LNCAP (cell line): Measurements from ENCODE around the gene SCAF1.

Experiments used
- TF ChIP-seq, protein P1 (sequence below): fragments of 450-650 bp; IDR thresholded peaks from 2 replicates; pipeline ENCODE4 v1.5.1; 2017; ENCODE audit warnings: mild to moderate bottlenecking

The SCAF1 gene

DNA sequence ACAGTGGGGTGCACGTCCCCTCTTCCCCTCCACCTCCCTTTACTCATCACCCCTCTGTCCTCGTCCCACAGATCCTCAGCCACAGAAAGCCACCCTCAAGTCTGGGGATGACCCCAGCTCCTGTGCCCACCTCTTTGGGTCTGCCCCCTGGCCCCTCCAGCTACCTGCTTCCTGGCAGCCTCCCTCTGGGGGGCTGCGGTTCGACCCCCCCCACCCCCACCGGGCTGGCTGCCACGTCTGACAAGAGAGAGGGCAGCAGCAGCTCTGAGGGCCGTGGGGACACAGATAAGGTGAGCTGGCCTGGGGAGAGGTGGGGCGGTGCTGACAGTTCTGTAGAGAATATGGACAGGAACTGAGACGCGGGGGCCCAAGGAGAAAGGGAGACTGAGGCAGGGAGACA lies 12.6 kb downstream of the SCAF1 start:
- TF ChIP-seq, protein P1, sequence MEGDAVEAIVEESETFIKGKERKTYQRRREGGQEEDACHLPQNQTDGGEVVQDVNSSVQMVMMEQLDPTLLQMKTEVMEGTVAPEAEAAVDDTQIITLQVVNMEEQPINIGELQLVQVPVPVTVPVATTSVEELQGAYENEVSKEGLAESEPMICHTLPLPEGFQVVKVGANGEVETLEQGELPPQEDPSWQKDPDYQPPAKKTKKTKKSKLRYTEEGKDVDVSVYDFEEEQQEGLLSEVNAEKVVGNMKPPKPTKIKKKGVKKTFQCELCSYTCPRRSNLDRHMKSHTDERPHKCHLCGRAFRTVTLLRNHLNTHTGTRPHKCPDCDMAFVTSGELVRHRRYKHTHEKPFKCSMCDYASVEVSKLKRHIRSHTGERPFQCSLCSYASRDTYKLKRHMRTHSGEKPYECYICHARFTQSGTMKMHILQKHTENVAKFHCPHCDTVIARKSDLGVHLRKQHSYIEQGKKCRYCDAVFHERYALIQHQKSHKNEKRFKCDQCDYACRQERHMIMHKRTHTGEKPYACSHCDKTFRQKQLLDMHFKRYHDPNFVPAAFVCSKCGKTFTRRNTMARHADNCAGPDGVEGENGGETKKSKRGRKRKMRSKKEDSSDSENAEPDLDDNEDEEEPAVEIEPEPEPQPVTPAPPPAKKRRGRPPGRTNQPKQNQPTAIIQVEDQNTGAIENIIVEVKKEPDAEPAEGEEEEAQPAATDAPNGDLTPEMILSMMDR: no peak

DNA sequence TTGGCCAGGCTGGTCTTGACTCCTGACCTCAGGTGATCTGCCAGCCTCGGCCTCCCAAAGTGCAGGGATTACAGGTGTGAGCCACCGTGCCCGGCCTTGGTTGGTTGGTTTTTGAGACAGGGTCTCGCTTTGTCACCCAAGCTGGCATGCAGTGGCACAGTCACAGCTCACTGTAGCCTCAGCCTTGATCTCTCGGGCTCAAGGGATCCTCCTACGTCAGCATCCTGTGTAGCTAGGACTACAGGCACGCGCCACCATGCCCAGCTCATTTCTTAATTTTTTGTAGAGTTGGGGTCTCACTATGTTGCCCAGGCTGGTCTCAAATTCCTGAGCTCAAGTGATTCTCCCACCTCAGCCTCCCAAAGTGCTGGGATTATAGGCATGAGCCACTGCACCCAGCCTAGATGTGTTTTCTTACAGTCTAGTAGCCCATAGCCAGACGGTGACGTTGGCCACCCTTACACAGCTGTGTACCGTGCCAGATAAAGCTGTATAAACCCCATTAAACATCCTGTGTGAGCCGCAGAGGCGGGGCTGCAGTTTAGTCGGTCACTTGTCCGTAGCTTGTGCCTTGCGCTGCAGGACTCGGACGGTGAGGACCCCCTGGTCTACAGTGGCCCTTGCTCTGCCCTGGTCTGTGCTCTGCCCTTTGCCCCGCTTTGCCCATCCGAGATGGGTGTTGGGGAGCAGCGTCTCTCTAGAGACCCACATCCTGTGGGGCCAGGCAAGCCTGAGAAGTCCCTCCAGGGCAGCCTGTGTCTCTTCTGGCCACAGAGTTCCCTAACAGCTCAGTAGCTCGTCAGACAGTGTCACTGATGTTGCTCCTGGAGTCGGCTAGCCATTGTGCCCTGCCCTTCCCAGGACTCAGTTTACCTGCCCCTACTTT lies 13.8 kb downstream of the SCAF1 start:
- TF ChIP-seq, protein P1: no peak

DNA sequence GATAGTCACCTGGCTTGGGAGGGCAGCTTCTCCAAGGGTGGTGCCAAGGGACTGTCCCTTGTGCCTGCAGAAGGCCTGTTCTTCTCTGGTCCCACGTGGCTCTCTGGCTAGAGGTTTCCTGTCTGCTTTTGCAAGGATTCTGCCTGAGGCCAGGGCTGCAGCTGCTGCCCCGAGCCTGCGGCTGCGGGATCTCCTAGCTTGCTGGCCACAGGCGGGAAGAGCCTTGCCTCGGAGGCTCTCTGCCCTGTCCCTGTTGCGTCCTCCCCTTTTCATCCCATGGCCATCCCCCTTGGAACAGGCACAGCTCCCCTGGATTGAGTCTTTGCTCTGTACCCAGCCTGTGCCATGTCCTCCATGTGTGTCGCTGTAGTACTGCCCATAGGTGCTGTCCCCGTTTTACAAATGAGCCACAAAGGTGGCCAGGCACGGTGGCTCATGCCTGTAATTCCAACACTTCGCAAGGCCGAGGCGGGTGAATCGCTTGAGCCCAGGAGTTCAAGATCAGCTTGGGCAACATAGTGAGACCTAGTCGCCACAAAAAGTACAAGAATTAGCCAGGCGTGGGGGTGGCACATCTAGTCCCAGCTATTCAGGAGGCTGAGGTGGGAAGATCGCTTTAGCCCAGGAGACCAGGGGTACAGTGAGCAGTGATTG lies 14.6 kb downstream of the SCAF1 start:
- TF ChIP-seq, protein P1: no peak

DNA sequence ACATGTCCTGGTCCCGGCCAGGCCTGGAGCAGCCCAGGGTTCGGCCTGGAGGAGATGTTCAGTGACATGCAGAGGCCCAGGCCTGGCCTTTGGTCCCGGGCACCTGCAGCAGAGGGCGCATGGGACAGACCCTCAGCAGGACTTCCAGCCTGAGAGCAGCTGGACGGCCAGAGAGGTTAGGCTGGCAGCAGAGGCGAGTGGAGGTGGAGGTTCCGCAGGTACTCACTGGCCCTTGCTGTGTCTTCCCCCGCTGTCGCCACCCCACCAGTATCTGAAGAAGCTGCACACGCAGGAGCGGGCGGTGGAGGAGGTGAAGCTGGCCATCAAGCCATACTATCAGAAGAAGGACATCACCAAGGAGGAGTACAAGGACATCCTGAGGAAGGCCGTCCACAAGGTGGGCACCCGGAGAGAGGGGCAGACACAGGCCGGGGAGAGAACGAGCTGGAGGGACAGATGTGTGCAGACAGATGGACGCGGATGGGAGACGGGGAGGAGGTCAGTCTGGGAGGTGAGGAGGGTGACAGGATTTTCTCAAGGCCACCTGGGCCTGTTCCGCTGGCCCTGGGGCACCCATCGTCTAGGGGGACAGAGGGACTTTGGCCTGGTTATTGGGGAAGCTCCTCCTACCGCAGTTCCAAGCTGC lies 15.6 kb downstream of the SCAF1 start:
- TF ChIP-seq, protein P1: no peak

DNA sequence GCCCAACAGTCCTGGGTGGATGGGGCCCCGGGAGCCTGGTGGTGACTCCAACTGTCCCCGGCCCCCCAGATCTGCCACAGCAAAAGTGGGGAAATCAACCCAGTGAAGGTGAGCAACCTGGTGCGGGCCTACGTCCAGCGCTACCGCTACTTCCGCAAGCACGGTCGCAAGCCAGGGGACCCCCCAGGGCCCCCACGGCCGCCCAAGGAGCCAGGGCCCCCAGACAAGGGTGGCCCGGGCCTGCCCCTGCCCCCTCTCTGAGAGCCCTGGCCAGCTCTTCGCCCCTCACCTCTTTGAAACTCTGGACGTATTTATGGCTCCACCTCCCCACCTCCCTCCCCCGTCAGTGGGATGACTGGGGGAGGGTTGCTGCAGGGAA lies 16.1 kb downstream of the SCAF1 start:
- TF ChIP-seq, protein P1: no peak

DNA sequence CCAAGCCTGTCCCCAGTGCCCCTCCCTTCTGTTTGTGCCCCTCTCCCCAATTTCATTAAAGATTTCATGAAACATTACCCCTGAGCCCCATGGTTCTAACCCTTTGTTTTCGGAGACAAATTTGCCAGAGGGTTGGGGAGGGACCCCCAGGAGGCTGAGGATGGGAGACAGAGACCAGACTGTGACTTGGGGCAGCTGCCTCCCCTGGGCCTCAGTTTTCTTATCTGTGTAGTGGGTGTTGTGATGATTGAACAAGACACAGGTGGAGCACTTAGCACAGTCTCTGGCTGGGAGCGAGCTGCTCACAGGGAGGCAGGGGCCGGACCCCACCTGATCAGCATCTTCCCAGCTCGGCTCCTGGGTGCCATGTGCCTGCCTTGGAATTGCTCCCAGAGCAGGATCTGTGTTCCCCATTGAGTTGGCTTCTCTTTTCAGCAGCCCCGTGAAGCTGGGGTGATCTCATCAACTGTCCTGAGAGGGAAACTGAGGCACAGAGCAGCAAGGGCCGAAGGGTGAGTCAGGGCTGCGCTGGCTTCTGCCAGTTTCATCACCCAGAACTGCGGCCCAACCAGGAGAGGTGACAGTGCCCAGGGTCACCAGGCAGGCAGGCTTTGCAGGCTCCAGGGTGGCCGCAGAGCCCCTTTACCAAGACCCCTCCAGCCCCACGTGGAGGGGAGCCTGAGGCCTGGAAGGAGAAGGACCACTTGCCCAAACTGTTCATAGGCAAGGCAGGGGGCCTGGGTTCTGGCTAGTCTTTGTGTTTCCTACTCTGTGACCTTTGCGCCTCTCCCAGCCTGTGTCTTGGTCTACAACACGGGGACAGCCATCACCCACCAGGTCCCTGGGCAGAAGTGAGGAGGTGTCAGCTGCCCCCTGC lies 16.8 kb downstream of the SCAF1 start:
- TF ChIP-seq, protein P1: no peak
